ENCODE data around the gene ST6GALNAC3. TPM values are rescaled to one million over a fixed set of nuclear protein-coding genes. Genes with fewer than 3 reads are reported as not detected.

Gene ST6GALNAC3
- total RNA-seq, 1 donor from 2014 or later: 62.3 TPM

DNA sequence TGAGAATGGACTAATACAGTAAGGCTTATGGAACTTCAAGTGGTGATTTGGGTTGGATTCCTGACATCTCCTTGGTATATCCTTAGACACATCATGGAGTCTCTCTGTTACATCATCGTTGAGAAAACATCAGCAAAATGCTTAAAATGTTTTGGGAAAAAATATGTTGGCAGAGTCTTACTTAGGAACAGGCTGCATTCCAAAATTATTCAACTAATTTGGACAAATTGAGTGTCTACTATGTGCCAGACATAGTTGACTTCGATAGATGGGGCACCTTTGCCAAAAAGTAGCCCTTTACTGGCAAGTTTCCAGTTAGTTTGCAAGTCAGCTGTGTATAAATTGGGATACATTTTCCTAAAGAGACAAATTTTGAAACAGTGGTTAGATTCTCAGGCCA, 539.3 kb downstream of the ST6GALNAC3 start:
- H3K9me3 Mint-ChIP-seq: peaks cover 3% of the 10 kb centered on the region
- H3K4me1 Mint-ChIP-seq: peaks cover 8% of the 10 kb centered on the region
- no peak overlapping the region for H3K4me3 Mint-ChIP-seq
- no peak overlapping the region for H3K27ac Mint-ChIP-seq
- H3K27me3 Mint-ChIP-seq (ENCODE audit: low read depth): no peaks in the 10 kb centered on the region
- peaks cover 3% of the 10 kb centered on the region for H3K36me3 Mint-ChIP-seq
- no peak for DNase-seq (ENCODE audit: low spot score in 2 of 2, unreplicated experiment in 2 of 2)
- TF ChIP-seq, protein P1, sequence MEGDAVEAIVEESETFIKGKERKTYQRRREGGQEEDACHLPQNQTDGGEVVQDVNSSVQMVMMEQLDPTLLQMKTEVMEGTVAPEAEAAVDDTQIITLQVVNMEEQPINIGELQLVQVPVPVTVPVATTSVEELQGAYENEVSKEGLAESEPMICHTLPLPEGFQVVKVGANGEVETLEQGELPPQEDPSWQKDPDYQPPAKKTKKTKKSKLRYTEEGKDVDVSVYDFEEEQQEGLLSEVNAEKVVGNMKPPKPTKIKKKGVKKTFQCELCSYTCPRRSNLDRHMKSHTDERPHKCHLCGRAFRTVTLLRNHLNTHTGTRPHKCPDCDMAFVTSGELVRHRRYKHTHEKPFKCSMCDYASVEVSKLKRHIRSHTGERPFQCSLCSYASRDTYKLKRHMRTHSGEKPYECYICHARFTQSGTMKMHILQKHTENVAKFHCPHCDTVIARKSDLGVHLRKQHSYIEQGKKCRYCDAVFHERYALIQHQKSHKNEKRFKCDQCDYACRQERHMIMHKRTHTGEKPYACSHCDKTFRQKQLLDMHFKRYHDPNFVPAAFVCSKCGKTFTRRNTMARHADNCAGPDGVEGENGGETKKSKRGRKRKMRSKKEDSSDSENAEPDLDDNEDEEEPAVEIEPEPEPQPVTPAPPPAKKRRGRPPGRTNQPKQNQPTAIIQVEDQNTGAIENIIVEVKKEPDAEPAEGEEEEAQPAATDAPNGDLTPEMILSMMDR (IDR thresholded peaks at IDR 0.05; ENCODE audit: unreplicated experiment): no peak

DNA sequence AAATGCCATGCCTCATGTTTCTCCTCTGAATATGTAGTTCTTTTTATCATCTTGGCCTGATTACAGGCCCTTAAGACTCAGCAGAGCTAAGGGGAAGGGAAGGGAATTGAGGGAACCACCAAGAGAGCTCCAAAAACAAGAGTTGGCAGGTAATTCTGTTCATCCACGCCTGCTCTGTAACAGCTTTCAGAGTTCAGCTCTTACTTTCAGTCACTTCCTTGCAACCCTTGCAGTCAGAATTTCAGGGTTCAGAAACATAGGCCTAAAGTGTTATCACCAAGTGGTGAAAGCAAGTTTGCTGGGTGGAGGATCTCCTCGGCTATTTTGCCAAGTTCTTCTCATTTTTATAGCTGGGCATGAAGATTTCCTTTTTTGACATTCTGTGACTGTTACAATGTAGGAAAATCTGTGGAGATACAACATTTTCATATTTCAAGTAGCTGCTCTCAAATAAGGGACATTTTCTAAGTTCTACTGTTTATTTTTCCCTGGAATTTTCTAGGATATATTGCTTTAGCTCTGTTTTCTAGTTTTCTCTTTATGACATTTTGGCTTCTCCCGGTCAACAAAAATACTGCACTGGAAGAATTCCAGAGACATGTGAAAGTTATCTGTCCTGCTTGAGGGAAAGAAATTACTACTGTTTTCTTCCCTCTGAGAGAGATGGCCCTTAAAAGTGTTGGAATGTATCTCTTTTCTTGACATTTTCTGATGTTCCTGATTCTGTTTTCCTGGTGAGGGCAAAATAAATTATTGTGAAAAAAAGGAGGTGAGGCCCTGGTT, 540.9 kb downstream of the ST6GALNAC3 start:
- DNase-seq (ENCODE audit: low spot score in 2 of 2, unreplicated experiment in 2 of 2): no peak
- peaks cover 3% of the 10 kb centered on the region for H3K9me3 Mint-ChIP-seq
- H3K36me3 Mint-ChIP-seq: peaks cover 3% of the 10 kb centered on the region
- no peaks in the 10 kb centered on the region for H3K27me3 Mint-ChIP-seq (ENCODE audit: low read depth)
- peak overlapping the region; percentile 5 for H3K27ac Mint-ChIP-seq
- H3K4me3 Mint-ChIP-seq: no peak overlapping the region
- H3K4me1 Mint-ChIP-seq: peaks cover 8% of the 10 kb centered on the region
- TF ChIP-seq, protein P1 (IDR thresholded peaks at IDR 0.05; ENCODE audit: unreplicated experiment): no peak

DNA sequence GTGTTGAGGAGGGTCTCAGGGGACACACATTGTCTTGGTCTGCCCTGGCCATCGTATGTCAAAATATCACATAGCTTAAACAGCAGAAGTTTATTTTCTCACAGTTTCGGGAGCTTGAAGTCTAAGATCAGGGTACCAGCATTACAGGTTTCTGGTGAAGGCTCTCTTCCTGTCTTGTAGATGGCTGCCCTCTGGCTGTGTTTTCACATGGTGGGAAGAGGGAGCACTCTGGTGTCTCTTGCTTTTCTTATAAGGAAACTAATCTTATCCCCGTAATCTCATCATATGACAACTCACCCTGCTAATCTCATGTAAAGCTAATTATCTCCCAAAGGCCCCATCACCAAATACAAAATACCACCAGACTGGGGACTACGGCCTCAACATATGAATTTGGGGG, 545.8 kb downstream of the ST6GALNAC3 start:
- H3K4me1 Mint-ChIP-seq: peaks cover 23% of the 10 kb centered on the region

DNA sequence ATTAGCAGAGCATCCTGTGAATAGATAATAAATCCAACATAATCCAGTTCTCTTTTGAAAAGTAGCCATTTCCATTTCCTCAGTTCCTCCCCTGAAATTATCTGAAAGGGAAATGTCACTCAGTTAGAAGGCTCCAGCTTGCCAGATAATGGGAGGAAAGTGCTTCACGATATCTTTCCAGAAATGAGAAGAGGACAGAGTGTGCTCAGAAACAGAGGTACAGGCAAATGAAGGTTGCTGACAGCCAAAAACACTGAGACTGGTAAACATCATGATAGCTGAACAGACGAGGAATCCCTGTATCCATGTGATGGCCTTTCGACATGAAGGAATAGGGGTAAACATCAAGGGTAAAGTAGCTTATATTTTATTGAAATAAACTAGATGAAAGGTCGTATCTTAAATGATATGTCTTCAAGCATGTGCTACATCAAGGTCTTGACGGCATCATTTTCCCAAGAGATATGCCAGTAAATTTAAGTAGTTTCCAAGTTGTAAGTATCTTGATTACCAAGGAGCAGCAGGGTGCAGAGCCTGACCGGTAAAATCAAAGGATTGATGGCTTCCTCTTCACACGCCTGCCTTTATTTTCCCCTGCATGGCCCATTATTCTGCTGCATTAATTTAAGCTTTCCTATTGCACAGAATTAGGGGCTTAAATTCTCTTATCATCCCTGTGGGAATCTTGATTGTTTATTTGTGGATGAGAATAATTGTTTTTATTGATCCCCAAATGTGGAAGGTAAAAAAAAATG, 548.4 kb downstream of the ST6GALNAC3 start:
- TF ChIP-seq, protein P1 (IDR thresholded peaks at IDR 0.05; ENCODE audit: unreplicated experiment): no peak
- H3K27ac Mint-ChIP-seq: no peak overlapping the region
- DNase-seq (ENCODE audit: low spot score in 2 of 2, unreplicated experiment in 2 of 2): no peak
- no peak overlapping the region for H3K4me3 Mint-ChIP-seq
- H3K36me3 Mint-ChIP-seq: no peaks in the 10 kb centered on the region
- no peaks in the 10 kb centered on the region for H3K27me3 Mint-ChIP-seq (ENCODE audit: low read depth)
- H3K4me1 Mint-ChIP-seq: peaks cover 16% of the 10 kb centered on the region
- no peaks in the 10 kb centered on the region for H3K9me3 Mint-ChIP-seq

More for the DNA sequence above, 545.8 kb downstream of the ST6GALNAC3 start:
- DNase-seq (ENCODE audit: low spot score in 2 of 2, unreplicated experiment in 2 of 2): no peak
- H3K27ac Mint-ChIP-seq: no peak overlapping the region
- no peak overlapping the region for H3K4me3 Mint-ChIP-seq
- TF ChIP-seq, protein P1 (IDR thresholded peaks at IDR 0.05; ENCODE audit: unreplicated experiment): no peak
- no peaks in the 10 kb centered on the region for H3K9me3 Mint-ChIP-seq
- no peaks in the 10 kb centered on the region for H3K36me3 Mint-ChIP-seq
- H3K27me3 Mint-ChIP-seq (ENCODE audit: low read depth): no peaks in the 10 kb centered on the region

DNA sequence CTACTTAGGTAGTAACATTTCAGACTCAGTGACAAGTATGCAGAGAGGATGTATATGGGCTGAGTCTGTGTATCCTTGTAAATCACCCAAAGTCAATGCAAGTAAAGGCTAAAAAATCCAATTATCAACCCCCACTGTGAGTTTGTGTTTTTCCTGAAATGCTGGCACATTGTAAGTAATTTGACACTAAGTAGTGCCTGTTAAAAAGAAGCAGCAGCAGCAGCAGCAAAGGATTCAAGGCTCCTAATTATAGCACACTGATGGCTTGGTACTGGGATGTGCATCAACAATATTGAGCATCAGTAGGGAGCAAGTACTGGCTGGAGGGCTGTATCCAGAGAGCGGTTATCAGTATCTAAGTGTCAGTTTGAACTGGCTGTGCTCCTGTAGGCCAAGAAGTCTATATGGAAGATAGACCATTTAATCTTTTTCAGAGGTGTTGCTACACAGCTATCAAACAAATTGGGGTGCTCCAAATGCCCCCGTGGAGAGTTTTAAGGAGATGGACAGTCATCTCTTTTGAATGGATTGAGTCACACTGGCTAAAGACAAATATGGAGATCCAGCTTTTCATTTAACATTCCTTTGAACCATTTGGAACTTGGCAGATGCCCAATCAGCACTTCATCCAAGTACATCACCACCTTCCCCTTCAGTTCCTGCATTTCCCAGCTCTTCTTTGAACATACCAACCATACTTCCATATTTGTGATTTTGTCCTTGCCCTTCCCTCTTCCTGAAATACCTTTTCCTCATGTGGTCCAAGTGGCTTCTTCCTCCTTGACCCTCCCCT, 551.5 kb downstream of the ST6GALNAC3 start:
- Mint-ChIP-seq H3K4me1 (peaks cover 14% of the 10 kb centered on the region), H3K4me3 (no peak overlapping the region), H3K9me3 (no peaks in the 10 kb centered on the region), H3K36me3 (peaks cover 13% of the 10 kb centered on the region), H3K27ac (no peak overlapping the region), H3K27me3 (ENCODE audit: low read depth) (no peaks in the 10 kb centered on the region)
- TF ChIP-seq, protein P1 (IDR thresholded peaks at IDR 0.05; ENCODE audit: unreplicated experiment): no peak
- no peak for DNase-seq (ENCODE audit: low spot score in 2 of 2, unreplicated experiment in 2 of 2)

Data from mesothelial cell of epicardium (in vitro differentiated cells).